GM21360 (cell line): ENCODE measurements around the gene LRRC7.
"Not testable (repeated sequence)": the region's sequence is repeated elsewhere in the genome, so short reads cannot be mapped to it uniquely, and the experiment has no call there.

ENCODE experiments used
- ATAC-seq: cut with Tn5 transposase; IDR thresholded peaks from one replicate; pipeline ENCODE4 v1.9.1; 2021; ENCODE audit warnings: mild to moderate bottlenecking, moderate library complexity; ENCODE audit not compliant: unreplicated experiment

Gene LRRC7

DNA sequence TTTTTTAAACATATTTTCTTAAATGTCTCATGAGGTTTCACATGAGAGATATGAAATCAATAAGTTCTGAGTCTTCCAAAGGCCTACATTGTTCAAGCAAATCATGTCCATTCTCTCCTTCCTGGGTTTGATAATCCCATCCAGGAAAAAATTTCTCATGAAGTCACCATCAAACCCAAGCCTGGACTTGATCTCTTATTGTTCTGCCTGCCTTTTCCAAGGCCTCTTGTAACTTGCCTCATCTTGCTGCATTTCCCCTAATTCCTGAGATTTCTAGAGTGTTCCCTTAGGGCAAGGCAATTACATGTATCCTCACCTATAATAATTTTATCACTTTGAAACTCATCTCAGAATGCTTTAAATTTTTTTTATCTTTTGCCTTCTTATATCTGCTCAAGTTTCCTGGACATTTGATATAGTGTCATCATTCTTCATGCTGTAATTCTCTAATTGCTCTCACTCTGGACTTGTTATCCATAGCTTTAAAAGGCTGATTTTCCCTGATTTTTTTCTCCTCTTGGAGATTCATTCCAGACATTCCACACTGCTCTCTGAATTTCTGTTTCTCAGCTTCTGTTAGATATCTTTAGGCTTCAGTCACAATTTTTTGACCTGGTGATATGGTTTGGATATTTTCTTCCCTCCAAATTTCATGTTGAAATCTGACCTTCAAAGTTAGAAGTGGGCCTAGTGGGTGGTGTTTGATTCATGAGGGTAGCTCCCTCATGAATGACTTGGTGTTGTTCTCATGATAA lies 126.4 kb downstream of the LRRC7 start:
- ATAC-seq = no peak

DNA sequence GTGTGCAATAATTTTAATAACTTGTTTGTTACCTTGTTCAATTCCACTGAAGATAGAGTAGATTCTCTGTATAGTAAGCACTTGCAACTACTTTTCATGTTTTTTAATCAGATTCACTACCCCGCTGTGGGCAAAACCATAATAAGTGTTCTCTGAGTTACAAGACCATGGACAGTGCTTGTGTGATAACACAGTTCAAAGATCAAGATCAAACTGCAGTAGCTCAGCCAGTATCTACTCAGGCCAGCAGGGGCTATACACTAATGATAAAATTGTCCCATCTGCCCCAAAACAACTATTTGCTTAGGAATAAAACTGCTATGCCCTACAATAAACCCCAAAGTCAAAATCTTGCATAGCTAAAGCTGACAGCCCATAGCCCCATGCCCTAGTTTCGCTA lies 129.6 kb downstream of the LRRC7 start:
- ATAC-seq = no peak

DNA sequence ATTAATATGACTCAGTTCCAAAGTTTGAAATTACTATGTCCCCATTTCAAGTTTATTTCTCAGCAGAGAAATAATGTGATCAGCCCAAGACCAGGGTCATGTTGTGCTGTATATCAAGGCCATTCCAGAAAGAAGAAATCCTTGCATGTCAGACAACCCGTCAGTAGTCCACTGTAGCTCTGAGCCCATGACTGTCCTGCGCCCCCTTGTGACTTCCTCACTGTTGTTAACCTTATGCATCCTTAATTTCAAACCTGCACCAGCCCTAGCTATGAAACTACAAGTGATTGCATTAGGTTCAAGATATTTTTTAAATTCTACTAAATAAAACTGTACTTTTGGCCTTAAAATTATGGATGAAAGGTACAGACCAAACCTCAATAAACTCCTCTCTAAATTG lies 133.0 kb downstream of the LRRC7 start:
- ATAC-seq = no peak

DNA sequence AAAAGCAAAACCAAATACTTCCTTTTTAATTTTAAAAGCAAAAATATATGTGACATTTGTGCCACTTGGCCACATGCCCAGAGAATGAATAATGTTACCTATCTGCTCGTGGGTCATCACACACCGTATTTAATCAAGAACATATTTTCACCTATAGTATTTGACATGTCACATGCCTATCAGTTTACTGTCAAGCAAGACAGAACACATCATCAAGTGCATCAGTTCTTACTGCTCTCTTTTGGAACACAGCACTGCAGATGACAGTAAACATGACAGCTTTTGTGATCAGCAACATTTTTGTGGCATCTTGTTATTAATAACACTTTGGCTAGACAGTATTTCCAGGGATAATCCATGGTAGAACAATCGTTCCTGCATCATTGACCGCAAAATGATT lies 134.4 kb downstream of the LRRC7 start:
- ATAC-seq = no peak

DNA sequence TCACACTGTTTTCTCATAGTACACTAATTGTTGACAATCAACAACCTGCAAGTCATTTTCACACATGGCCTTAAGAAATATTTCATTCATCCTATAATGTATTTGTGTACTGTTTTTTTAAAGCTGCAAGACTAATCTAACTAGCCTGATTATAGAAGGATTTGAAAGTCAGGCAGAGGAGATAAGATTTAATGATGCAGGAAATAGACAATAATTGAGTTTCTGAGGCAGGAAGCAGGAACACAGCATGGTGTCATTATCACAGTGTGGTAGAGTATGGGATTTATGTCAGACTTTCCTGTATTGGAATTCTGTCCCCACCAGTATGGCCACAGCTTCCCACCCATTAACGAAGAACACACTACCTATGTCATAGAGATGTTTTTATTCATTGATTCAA lies 138.8 kb downstream of the LRRC7 start:
- ATAC-seq = no peak

DNA sequence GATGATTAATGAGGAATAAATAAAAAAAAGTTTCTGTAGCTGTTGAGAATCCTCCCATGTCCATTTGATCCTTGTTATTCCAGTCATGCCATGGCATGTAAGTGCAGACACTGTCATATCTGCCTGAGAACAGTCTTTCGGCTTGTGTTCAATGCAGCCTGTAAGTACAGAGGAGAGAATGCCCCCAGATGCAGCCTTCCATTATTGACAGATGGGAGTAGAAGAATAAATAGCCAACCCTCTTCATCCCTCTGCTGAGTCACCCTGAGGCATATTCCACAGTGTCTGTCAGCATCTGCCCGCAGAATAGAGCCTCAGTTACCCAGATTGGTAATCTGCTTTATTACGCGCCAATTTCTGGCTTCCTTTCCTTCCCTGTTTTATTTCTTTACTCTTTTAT lies 139.4 kb downstream of the LRRC7 start:
- no peak for ATAC-seq

DNA sequence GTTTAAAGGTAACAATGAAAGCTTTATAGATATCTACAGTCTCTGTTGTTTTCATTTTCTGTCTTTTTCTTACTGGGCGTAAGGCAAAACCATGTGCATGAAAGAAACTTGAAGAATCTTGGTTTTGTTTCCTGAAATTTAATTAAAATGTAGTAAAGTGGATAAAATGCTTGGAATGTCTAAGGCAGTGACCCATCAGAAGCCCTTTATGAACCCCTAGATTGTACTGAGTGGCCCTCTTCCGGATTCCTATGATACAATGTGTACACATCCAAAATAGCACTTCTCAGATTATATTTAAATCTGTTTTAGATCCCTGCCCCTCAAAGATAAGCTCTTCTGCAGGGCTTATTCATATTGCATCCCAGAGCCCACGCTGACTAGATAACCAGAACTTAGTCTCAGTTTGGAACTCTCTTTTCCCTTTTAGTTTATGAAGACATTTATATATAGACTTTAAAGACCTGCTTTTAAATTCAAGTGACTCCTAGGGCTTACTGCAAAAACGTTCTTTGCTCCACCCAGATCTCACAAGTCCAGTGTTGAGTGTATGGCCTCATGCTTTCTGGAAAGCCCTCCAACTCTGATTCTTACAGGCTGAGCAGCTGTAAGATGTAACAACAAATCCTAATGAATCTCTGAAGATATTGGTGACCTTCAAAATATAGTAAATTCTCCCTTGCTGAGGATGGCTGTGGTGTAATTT lies 142.9 kb downstream of the LRRC7 start:
- ATAC-seq = no peak

DNA sequence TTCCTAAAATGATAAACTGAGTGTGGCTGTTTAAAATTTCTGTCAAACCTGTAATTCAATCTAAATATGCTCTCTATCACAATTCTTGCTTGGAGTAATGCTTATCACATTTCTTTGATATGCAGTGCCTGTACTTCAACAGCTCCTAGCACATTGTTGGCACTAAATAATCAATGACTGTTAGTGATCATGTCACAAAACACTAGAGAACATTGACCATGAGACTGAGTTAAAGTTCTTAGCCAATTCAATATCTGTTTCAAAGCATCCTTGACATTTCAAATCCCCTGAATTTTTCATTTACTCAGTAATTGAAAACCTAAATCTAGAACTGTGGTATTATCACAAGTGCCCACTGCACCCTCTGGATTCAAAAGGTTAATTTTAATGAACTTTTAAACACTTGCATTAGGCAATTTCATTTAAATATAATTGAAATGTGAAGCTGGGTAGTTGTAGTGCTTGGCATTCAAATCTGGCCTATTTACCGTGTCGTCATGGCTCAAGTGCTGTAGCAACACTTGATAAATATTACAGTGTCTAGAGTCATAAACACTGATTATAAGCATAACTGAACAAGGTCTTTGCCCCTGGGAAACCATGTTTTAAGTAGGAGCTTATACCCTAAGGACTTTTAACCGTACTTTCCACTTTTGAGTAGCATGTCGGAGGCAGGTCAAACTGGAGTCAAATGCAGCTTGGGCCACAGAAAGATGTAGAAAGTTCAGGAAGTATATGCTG lies 143.6 kb downstream of the LRRC7 start:
- ATAC-seq = no peak

DNA sequence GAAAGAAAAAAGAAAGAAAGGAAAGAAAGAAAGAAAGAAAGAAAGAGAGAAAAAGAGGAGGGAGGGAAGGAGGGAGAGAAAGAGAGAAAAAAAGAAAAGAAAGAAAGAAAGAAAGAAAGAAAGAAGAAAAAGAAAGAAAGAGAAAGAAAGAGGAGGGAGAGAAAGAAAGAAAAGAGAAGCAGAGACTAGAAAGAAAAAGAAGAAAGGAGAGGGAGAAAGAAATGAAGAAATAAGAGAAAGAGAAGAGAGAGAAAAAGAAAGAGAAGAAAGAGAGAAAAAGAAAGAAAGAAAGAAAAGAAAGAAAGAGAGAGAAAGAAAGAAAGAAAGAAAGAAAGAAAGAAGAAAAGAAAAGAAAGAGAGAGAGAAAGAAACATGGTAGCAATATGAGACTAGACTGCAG lies 150.1 kb downstream of the LRRC7 start:
- ATAC-seq = not testable (repeated sequence)

DNA sequence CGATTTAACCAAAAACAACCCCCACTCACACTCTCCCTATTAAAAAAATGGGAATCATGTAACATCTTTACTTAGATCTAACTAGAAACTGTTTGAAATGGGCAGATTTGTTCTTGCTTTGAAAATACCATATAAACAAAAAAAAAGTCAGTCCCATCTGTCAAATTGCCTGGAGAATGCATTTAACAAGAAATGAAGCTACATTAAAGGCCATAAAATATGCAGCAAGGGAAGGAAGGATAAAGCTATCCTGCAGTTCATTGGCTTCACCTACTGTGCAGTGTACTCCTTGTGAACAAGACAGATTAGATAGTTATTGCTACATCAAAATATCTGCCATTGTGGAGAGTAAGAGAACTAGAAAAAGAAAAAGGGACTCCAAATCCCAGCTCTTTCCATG lies 160.5 kb downstream of the LRRC7 start:
- ATAC-seq = no peak

DNA sequence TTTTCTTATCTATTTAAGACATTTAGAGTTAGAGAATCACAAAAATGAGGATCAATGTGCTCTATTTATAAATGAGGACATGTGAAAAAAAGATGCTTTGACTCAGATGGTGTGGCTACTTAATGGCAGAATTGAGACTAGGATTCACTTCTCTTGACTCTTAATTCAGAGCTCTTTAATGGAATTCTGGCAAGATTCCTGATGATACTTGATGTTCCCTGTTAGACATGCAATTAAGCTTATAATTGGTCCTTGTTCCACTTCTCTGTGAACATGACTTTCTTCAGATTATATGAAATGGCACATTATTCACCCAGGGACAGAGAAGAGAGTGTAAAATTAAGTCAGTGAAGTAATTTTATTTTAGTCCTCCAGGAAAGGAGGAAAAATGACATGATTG lies 165.3 kb downstream of the LRRC7 start:
- ATAC-seq = no peak

DNA sequence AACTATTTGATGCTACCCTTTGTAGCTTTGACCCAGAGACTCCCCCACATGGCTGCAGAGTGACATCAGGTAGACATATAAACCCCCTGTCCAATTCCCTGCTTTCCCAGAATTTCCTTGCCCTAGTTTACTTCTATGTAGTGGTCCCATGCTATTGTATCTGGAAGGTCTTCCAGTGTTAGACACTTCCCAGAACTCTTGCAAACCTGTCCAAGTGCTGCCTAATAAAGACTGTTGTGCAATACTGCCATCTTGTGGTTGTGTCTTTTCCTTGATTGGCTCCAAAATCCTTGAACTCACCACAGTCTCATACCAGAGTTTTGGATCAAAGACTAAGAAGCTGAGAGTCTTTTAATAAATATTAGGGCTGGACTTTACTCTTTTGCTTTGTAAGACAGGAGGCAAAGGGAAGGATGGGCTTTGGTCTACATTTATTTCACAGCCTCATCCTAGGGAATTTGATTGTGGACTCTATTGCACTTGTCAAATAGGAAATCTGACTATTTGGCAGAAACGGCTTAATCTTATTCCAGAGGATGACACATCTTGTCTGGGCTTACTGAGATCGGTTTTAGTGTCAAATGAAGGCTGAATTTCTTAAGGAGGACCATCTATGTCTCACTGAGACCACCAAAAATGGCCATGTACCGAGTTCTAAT lies 169.9 kb downstream of the LRRC7 start:
- peak; percentile 72 for ATAC-seq

DNA sequence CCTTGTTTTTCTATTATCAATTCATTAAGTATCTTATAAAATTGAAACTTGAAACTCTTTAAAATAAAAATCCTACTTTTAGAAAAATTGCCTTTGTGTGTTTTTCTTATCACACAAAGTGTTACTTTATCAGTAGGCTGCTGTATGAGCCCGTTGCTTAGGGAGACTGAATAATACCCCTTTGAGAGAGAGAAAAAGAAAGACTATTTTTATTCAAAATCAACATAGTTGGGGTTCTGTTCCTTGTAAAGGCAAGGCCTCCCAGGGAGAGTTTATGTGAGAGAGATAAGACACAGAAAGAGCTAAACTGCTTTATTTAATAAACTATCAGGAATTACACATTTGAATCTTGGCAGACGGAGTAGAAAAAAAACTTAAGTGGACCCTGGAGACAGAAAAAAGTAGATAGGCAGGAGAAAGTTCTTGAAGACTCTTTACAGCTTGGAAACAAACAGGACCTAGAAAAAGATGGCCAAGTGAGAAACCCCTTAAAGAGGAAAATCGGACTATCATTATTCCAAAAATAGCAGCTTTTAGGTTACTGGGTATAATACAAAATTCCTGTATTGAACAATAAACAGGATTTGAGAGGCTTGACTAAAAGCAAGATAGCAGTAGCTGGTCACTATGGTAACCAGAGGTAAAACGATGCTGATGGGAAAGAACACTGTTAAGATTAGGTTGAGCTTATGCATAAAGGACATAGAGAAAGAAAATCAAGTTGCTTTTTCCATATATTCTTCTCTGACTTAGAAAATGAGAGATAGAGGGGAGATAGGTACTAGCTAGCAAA lies 170.9 kb downstream of the LRRC7 start:
- ATAC-seq = no peak

DNA sequence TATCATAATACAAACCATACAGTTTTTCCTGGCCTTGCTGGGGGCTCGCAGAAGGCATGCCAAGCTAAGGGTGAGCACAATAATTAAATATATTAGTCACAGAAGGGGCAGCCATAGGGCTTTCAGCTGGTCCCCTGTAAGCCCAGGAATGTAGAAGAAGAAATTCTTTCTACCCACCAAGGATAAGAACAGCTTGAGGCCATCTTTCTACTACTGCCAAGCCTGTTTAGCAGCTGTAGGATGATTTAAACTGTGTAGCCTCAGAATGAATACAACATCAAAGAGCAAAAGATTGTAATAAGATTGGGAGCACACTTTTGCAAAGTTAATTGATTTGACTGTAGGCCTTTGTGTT lies 171.5 kb downstream of the LRRC7 start:
- no peak for ATAC-seq

DNA sequence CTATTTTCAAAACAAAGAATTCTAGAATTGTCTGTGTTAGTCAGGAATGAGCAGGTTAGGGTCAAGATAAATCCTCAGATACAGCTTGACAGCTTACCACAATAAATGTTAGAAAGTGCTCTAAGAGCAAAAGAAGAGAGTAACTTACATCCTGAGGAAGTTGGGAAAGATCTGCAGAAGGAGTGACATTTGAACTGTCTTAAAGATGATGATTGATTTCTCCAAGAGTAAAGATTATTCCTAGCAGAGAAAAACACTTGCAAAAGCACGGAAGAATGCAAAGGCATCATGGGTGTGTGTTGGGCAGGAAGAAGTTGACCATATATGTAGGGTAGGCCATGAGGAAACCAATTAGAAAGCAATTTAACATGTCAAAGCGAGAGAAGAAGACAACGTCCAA lies 175.4 kb downstream of the LRRC7 start:
- no peak for ATAC-seq

DNA sequence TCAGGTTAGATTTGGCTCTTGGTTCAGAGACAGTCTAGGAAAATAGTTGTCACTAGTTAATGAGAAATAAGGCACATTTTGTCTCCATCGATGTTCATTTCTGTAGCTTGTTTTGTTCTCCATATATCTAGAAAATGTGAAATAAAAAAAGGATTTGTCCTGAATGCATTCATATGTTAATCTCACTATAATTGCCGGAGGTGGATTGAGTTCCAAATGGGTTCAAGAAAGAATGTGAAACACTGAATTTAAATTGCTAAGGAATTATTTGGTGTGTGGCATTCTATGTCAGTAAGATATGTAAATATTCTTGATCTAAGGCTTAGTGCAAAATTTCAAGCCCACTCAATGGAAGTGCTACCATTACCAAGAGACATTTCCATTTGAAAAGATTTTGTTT lies 176.7 kb downstream of the LRRC7 start:
- no peak for ATAC-seq

DNA sequence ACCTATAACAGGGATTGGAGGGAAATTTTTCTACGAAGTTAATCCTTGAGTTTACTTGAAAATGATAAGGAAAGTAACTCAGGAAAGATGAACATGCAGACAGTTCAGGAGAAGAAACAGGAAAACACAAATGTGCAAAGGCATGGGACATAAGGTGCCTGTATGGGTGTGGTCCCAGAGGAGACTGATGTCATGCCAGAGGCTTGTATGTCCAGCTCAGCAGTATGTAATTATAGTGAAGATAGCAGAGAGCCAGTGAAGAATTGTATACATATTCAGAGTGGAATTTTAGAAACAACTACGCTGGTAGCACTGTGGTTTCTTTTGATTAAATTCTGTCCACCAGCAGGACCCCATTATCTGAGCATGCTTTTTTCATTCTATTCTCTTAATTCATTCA lies 179.5 kb downstream of the LRRC7 start:
- no peak for ATAC-seq

DNA sequence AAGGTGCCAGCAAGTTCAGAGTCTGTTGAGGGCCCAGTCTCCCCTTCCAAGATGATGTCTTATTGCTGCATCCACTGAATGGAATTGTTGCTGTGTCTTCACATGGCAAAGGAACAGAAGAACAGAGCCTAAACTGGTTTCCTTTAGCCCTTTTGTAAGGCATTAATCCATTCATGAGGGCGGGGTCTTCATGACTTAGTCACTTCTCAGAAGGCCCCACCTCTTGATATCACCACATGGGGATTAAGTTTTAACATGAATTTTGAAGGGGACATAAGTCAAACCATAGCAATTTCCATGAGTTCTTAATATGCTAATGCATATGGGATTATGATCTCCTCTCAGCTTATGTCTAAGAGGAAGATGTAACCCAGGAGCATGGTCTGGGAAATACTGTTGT lies 182.9 kb downstream of the LRRC7 start:
- ATAC-seq = no peak

DNA sequence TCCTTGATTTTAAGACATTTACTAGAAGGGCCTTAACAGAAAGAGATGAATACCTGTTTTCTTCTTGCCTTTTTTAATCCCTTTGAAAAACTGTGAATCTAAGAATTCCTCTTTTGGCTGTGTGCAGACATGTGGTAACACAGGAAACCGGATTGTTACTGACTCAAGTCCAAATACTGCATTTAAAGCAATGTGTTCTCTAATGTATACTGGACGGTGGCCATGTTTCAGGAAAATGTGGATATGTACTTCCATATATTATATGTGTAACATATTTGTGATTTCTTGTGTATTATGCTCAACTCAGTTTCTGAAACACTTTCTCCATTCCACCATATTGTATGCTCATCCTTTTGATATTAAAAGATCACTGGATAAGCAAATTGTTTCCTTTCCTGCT lies 185.1 kb downstream of the LRRC7 start:
- ATAC-seq = no peak

DNA sequence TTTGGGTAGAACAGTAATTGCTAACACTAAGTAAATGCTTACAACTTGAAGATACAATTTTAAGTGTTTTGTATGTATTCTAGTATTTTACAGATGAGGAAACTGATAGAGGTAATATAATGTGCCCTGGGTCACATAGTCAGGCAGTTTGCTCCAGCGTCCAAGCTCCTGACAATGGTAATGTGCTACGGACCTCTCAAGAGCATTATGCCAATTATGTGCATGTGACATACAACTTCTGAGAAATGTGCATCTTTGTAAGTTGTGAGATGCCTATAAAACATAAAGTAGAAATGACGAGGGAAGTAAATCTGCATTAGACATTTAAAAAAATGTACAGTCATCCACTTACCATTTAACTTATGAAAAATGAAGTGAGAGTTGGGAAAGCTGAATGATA lies 186.8 kb downstream of the LRRC7 start:
- no peak for ATAC-seq

DNA sequence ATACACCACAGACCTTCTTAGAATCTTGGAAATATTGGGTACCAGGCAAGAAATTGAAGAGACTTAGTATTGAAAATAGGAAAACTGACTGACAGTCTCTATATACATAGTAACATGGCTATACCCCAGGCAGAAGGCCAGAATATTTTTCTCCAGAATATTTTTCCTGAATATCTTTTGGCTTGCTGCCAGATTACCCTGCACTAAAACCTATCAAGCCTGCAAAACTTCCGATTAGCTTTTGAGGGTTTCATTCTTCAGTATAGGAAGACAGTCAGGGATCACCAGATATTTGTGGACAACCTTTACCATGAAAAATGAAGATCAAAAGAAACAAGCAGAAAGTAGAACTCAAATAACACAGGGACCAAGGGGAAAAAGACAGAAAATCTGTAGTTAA lies 187.9 kb downstream of the LRRC7 start:
- ATAC-seq = no peak
